Esophagus muscularis mucosa (tissue), 4 donors: ENCODE measurements around the gene NUP205. TPM values are rescaled to one million over a fixed set of nuclear protein-coding genes. Genes with fewer than 3 reads are reported as not detected.

Experiments
- DNase-seq: peaks from one replicate; pipeline ENCODE4 v3.0.0-alpha.2; 2017; ENCODE audit errors: extremely low spot score
- H3K27ac ChIP-seq, 4 donors: fragments of 200-600 bp; sonication (generic); replicated peaks in 1 of 4; 1 replicate in 3 of 4; 2 replicates in 1 of 4; pipeline ENCODE4 v1.5.1; 2016 to 2019; ENCODE audit warnings: mild to moderate bottlenecking in 1 of 4
- H3K27me3 ChIP-seq, 4 donors: fragments of 200-600 bp; sonication (generic); one replicate each; pipeline versions ENCODE4 v1.5.1 to v1.6.0; 2016 to 2019
- H3K36me3 ChIP-seq, 4 donors: fragments of 200-600 bp; sonication (generic); one replicate each; pipeline ENCODE4 v1.5.1; 2016 to 2019
- H3K4me1 ChIP-seq, 4 donors: fragments of 200-600 bp; sonication (generic); one replicate each; pipeline ENCODE4 v1.5.1; 2016 to 2019
- H3K4me3 ChIP-seq, 4 donors: fragments of 200-600 bp; sonication (generic); 1 replicate in 2 of 4; 2 replicates in 2 of 4; pipeline ENCODE4 v1.5.1; 2016 to 2019; ENCODE audit warnings: mild to moderate bottlenecking in 4 of 4, moderate library complexity in 1 of 4
- H3K9me3 ChIP-seq, 4 donors: fragments of 200-600 bp; sonication (generic); 1 replicate in 3 of 4; 2 replicates in 1 of 4; pipeline ENCODE4 v1.5.1; 2016 to 2019
- CTCF ChIP-seq, 3 experiments: fragments of 200-600 bp in 2 of 3; fragments of 450-650 bp in 1 of 3; sonication (generic) in 2 of 3; IDR thresholded peaks; one replicate each; pipeline ENCODE4 v1.5.1; 2017 to 2019; ENCODE audit warnings: antibody characterized with exemption in 3 of 3, mild to moderate bottlenecking in 2 of 3, moderate library complexity in 1 of 3
- EP300 ChIP-seq: sonication (generic); formaldehyde crosslinking; IDR thresholded peaks from one replicate; pipeline ENCODE4 v1.6.1; 2017; ENCODE audit warnings: antibody characterized with exemption
- POLR2A ChIP-seq: fragments of 450-650 bp; IDR thresholded peaks from one replicate; pipeline ENCODE4 v1.6.1; 2017; ENCODE audit warnings: antibody characterized with exemption, moderate library complexity, mild to moderate bottlenecking, low read depth
- POLR2AphosphoS5 ChIP-seq, 2 donors: sonication (generic); formaldehyde crosslinking; IDR thresholded peaks; one replicate each; pipeline ENCODE4 v1.6.1; 2017; ENCODE audit warnings: antibody characterized with exemption in 2 of 2
- WGBS: methylation state at CpG from one replicate; pipeline ENCODE4 v1.1.5; 2018; 5-methylcytosine and 5-hydroxymethylcytosine counted together
- intact Hi-C: fragments of 100-400 bp; cut with DNase I; formaldehyde crosslinking; loops from one replicate; pipeline ENCODE4 v1.15.1; 2023
- total RNA-seq, 4 donors: library from RNA; depleted of rRNA; stranded (reverse); fragments of >200 nt; gene quantifications; one replicate each; pipeline versions ENCODE4 v1.1.0 to v1.2.1, GENCODE V29; 2016

NUP205 gene
- total RNA-seq, 4 donors from 2014 or later: 23.3 to 39.9 (median 34.7) TPM

- H3K4me3 ChIP-seq: no peak overlapping the region
- H3K4me1 ChIP-seq: peaks cover 9 to 24% (median 20%) of the 10 kb centered on the region in 4 donors
- H3K36me3 ChIP-seq: peaks cover 0 to 5% (median 0%) of the 10 kb centered on the region in 4 donors
- H3K9me3 ChIP-seq: no peaks in the 10 kb centered on the region
- TF ChIP-seq POLR2AphosphoS5 (IDR thresholded peaks at IDR 0.05) (no peak), EP300 (no peak), POLR2A (no peak)
- DNase-seq: no peak
- H3K27ac ChIP-seq: no peak overlapping the region
- no peaks in the 10 kb centered on the region for H3K27me3 ChIP-seq
- WGBS: 84% methylated on average over 7 of the region's 8 CpGs
- intact Hi-C loops: no loop called here
These were observed 5.0 kb downstream of the NUP205 start for GRCh38 chr7:135562720-135563119.

GRCh38 chr7:135571834-135572233, 14.1 kb downstream of the NUP205 start:
- peaks cover 0 to 13% (median 9%) of the 10 kb centered on the region in 4 donors for H3K4me1 ChIP-seq
- no peak for TF ChIP-seq POLR2AphosphoS5 (IDR thresholded peaks at IDR 0.05)
- TF ChIP-seq CTCF (IDR thresholded peaks at IDR 0.05): no peak
- no peak for TF ChIP-seq POLR2A
- TF ChIP-seq EP300: no peak
- intact Hi-C loops: loop anchor here (5.0 kb wide), 1 partner anchor 35 kb away; no protein-coding TSS in a partner anchor
- H3K36me3 ChIP-seq: peaks cover 21 to 47% (median 39%) of the 10 kb centered on the region in 4 donors
- WGBS: 97% methylated on average over 3 of the region's 3 CpGs
- no peaks in the 10 kb centered on the region for H3K27me3 ChIP-seq
- DNase-seq: no peak
- H3K4me3 ChIP-seq: no peak overlapping the region
- H3K27ac ChIP-seq: no peak overlapping the region
- no peaks in the 10 kb centered on the region for H3K9me3 ChIP-seq

DNA sequence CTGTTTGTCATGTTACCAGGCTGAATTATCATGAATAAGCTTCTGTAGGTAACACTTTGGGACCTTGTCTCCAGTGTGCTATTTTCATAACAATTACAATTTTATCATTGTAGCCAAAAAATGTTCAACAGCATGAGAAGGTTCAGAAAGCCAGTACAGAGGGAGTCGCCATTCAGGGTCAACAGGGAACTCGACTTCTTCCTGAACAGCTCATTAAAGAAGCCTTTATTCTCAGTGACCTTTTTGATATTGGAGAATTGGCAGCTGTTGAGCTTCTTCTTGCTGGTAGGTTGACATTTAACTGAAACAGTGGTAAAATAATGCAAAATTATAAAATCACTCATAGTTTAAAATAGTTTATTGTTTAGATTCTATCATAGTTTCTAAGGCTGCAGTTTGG, 15.8 kb downstream of the NUP205 start:
- TF ChIP-seq CTCF (IDR thresholded peaks at IDR 0.05): no peak
- TF ChIP-seq POLR2AphosphoS5 (IDR thresholded peaks at IDR 0.05): no peak
- no peak for TF ChIP-seq EP300
- no peak for TF ChIP-seq POLR2A
- Histone ChIP-seq H3K9me3 (no peaks in the 10 kb centered on the region), H3K4me3 (no peak overlapping the region), H3K27me3 (no peaks in the 10 kb centered on the region), H3K36me3 (peaks cover 36 to 64% (median 54%) of the 10 kb centered on the region in 4 donors), H3K27ac (no peak overlapping the region), H3K4me1 (peaks cover 0 to 11% (median 6%) of the 10 kb centered on the region in 4 donors)
- DNase-seq: no peak
- intact Hi-C loops: loop anchor here (5.0 kb wide), 1 partner anchor 34 kb away; no protein-coding TSS in a partner anchor
- WGBS: 79% methylated on average over 2 of the region's 2 CpGs

- H3K36me3 ChIP-seq: peaks cover 54 to 82% (median 72%) of the 10 kb centered on the region in 4 donors
- DNase-seq: no peak
- no peaks in the 10 kb centered on the region for H3K27me3 ChIP-seq
- H3K27ac ChIP-seq: no peak overlapping the region
- H3K4me1 ChIP-seq: peaks cover 0 to 5% (median 0%) of the 10 kb centered on the region in 4 donors
- WGBS: 93% methylated on average over 4 of the region's 4 CpGs
- H3K9me3 ChIP-seq: no peaks in the 10 kb centered on the region
- intact Hi-C loops: no loop called here
- no peak overlapping the region for H3K4me3 ChIP-seq
- TF ChIP-seq EP300 (no peak), CTCF (IDR thresholded peaks at IDR 0.05) (no peak)
These were observed 17.6 kb downstream of the NUP205 start for GRCh38 chr7:135575296-135575695.

GRCh38 chr7:135578569-135578968, 20.9 kb downstream of the NUP205 start:
- H3K36me3 ChIP-seq: peaks cover 78 to 100% (median 93%) of the 10 kb centered on the region in 4 donors
- H3K27me3 ChIP-seq: no peaks in the 10 kb centered on the region
- TF ChIP-seq POLR2AphosphoS5 (IDR thresholded peaks at IDR 0.05) (no peak), EP300 (no peak), POLR2A (no peak), CTCF (IDR thresholded peaks at IDR 0.05) (no peak)
- no peak overlapping the region for H3K4me3 ChIP-seq
- H3K9me3 ChIP-seq: no peaks in the 10 kb centered on the region
- intact Hi-C loops: no loop called here
- 88% methylated on average over 3 of the region's 3 CpGs for WGBS
- DNase-seq: no peak
- H3K4me1 ChIP-seq: no peaks in the 10 kb centered on the region
- no peak overlapping the region for H3K27ac ChIP-seq
